Kidney epithelial cell (primary cell): Measurements from ENCODE around the gene EFHC2. TPM values are rescaled to one million over a fixed set of nuclear protein-coding genes. Genes with fewer than 3 reads are reported as not detected.
"Not testable (repeated sequence)": the region's sequence is repeated elsewhere in the genome, so short reads cannot be mapped to it uniquely, and the experiment has no call there.

Source experiments
- DNase-seq: peaks from one replicate; pipeline ENCODE4 v3.0.0-alpha.2; 2010; ENCODE audit warnings: low read depth
- H3K27me3 ChIP-seq: 2 replicates; pipeline ENCODE4 v1.6.0; 2011; ENCODE audit warnings: low read length; ENCODE audit not compliant: control insufficient read depth, insufficient read depth
- H3K36me3 ChIP-seq: 2 replicates; pipeline ENCODE4 v1.5.1; 2011; ENCODE audit warnings: low read length; ENCODE audit not compliant: control insufficient read depth, insufficient read depth
- H3K4me3 ChIP-seq: 2 replicates; pipeline ENCODE4 v1.5.1; 2011; ENCODE audit warnings: low read depth, mild to moderate bottlenecking, control low read depth, low read length
- total RNA-seq: library from RNA; depleted of rRNA; stranded (reverse); fragments of >200 nt; gene quantifications from 2 replicates; pipeline ENCODE4 v1.2.3, GENCODE V29; 2015
- TF ChIP-seq, protein P1 (sequence below): IDR thresholded peaks from 2 replicates; pipeline ENCODE4 v1.5.1; 2011; ENCODE audit warnings: mild to moderate bottlenecking, moderate library complexity, low read length, control low read depth, inconsistent platforms; ENCODE audit not compliant: insufficient read depth, poor library complexity, severe bottlenecking

Gene EFHC2
- total RNA-seq, 1 donor from 2014 or later, result 0.71 TPM

DNA sequence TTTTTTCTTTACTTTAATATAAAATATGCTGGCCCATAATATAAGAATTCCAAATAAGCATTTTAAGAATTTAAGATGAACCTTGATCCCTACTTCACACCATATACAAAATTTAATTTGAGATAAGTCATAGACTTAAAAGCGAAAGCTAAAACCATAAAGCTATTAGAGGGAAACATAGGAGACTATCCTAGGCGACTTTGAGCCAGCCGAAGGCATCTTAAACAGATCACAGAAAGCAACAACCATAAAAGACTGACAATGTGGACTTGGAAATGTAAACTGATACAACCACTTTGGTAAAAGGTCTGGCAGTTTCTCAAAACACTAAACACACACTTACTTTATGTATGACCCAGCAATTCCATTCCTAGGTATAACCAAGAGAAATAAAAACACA is 125.0 kb downstream of the EFHC2 start:
- Histone ChIP-seq H3K27me3 (no peaks in the 10 kb centered on the region), H3K4me3 (no peak overlapping the region), H3K36me3 (no peaks in the 10 kb centered on the region)
- TF ChIP-seq, protein P1, sequence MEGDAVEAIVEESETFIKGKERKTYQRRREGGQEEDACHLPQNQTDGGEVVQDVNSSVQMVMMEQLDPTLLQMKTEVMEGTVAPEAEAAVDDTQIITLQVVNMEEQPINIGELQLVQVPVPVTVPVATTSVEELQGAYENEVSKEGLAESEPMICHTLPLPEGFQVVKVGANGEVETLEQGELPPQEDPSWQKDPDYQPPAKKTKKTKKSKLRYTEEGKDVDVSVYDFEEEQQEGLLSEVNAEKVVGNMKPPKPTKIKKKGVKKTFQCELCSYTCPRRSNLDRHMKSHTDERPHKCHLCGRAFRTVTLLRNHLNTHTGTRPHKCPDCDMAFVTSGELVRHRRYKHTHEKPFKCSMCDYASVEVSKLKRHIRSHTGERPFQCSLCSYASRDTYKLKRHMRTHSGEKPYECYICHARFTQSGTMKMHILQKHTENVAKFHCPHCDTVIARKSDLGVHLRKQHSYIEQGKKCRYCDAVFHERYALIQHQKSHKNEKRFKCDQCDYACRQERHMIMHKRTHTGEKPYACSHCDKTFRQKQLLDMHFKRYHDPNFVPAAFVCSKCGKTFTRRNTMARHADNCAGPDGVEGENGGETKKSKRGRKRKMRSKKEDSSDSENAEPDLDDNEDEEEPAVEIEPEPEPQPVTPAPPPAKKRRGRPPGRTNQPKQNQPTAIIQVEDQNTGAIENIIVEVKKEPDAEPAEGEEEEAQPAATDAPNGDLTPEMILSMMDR, result no peak
- DNase-seq, result no peak

DNA sequence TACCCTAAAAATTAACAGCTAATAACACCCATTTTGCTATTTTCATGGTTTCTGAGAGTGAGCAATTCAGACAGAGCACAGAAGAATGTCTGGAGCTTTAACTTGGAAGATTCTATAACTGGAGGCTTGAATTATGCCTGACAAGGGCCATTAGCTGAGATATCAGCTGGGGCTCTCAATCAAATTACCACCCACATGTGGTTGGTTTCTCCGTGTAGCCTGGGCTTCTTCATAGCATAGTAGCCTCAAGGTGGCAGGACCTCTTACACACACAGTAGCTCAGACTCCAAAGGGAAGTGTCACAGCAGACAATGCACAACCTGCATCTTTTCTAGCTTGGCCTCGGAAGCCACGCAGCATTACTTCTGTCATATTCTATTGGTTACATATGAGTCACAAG is 127.3 kb downstream of the EFHC2 start:
- no peak overlapping the region for H3K4me3 ChIP-seq
- H3K27me3 ChIP-seq, result no peaks in the 10 kb centered on the region
- H3K36me3 ChIP-seq, result no peaks in the 10 kb centered on the region
- TF ChIP-seq, protein P1, result no peak
- DNase-seq, result no peak

DNA sequence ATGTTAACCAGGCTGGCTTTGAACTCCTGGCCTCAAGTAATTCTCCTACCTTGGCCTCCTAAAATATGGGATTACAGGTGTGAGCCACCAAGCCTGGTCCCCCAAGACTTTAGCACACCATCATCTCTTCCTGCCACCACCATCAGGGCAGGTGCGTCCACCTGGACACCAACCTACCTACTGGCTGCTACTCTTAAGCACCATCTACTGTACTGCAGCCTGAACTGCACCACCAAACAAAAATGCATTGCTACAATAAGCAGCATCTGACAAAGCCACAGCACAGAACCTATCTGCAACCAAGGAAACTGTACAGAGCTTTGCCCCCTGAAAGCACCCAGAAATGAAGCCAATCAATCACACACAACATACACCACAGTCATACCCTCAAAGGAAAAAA is 139.7 kb downstream of the EFHC2 start:
- DNase-seq, result no peak
- H3K4me3 ChIP-seq, result no peak overlapping the region
- H3K36me3 ChIP-seq, result no peaks in the 10 kb centered on the region
- H3K27me3 ChIP-seq, result no peaks in the 10 kb centered on the region
- TF ChIP-seq, protein P1, result no peak

DNA sequence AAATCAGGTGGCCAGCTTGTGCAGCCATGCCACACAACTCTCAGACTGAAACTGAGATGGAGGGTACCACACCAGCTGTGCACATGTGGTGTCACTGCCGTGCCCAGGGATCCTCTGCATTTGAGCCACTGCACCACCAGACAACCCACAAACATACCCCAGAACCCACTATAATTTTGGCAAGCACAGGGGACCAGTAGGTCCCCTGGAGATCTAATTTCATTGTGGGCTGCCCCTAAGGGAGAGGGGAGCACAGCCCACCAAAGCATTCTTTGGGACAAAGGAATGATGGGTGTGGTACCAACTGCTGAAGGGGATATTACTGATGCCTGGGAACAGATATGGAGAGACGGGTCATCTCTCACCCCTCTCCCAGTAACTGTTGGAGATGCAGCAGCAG is 140.9 kb downstream of the EFHC2 start:
- TF ChIP-seq, protein P1, result no peak
- DNase-seq, result no peak
- Histone ChIP-seq H3K27me3 (no peaks in the 10 kb centered on the region), H3K36me3 (no peaks in the 10 kb centered on the region), H3K4me3 (no peak overlapping the region)

DNA sequence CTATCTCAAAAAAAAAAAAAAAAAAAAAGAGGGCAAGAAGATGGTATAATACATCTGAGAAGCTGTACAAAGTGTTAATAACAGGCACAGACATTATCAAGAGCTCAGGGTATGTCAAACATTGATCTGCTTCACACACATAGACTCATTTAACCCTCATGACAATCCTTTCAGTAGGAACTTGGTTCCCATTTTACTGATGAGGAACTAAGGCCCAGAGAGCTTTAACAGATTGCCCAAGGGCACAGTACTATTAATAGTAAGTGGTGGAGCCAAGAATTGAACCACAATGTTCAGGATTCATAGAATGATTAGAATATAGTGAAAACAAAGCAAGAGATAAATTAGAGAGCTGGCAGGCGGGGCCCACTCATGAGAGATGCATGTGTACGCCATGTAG is 154.4 kb downstream of the EFHC2 start:
- H3K36me3 ChIP-seq, result no peaks in the 10 kb centered on the region
- TF ChIP-seq, protein P1, result no peak
- H3K4me3 ChIP-seq, result no peak overlapping the region
- H3K27me3 ChIP-seq, result no peaks in the 10 kb centered on the region
- DNase-seq, result no peak

DNA sequence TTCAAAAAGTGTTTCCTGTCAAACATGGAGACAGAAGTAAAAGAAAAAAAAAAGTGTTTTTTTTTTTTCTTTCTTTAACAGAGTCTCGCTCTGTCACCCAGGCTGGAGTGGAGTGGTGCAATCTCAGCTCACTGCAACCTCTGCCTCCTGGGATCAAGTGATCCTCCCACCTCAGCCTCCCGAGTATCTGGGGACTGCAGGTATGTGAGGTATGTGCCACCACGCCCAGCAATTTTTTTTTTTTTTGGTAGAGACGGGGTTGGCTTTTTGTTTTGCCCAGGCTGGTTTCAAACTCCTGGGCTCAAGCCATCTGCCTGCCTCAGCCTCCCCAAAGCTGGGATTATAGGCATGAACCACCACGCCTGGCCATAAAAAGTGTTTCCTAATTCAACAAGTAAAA is 155.6 kb downstream of the EFHC2 start:
- not testable (repeated sequence) for H3K27me3 ChIP-seq, H3K36me3 ChIP-seq, DNase-seq, H3K4me3 ChIP-seq

DNA sequence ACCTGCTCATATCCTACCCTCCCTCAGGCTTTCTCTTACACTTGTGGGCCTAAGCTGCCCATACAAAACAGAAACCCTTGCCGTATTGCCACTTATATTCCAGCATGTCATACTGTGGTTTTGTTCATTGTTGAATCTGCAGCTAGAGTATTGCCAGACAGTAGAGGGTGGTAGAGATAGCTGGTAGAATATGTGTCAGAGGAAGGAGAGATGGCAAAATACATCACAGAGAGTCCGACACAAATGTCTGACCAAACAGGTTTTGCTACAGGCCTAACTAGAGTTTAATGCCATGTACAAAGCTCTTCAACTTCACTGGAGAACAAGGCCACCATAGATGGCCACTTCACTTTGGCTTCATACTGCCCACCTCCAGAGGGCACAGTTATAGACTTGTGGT is 160.1 kb downstream of the EFHC2 start:
- TF ChIP-seq, protein P1, result no peak
- H3K36me3 ChIP-seq, result no peaks in the 10 kb centered on the region
- H3K4me3 ChIP-seq, result no peak overlapping the region
- no peak for DNase-seq
- H3K27me3 ChIP-seq, result no peaks in the 10 kb centered on the region
